HG03342 (cell line): Measurements from ENCODE around the gene PDZD4.
"Not testable (repeated sequence)": the region's sequence is repeated elsewhere in the genome, so short reads cannot be mapped to it uniquely, and the experiment has no call there.

ENCODE experiments used
- ATAC-seq: cut with Tn5 transposase; IDR thresholded peaks from one replicate; pipeline ENCODE4 v1.9.1; 2021; ENCODE audit warnings: mild to moderate bottlenecking, moderate library complexity; ENCODE audit not compliant: unreplicated experiment

The PDZD4 gene

DNA sequence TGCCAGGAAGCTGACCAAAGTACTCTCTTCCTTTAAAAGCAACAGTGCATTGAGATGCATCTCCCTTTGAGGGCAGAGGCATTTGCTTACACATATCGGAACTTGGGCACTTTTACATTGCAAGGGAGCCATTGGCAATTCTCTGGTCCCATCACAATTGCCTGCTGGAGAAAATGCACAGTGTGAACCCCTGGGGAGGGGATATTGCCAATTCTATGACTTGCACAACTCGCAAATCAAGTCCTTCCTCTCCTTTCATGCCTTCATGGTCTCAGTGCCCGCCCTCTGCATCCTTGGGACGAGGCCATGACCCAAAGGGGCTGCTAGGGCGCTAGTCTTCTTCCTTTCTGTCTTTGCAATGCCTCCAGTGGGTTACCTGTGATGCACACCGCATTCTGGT is 14.9 kb upstream of the PDZD4 start:
- no peak for ATAC-seq

DNA sequence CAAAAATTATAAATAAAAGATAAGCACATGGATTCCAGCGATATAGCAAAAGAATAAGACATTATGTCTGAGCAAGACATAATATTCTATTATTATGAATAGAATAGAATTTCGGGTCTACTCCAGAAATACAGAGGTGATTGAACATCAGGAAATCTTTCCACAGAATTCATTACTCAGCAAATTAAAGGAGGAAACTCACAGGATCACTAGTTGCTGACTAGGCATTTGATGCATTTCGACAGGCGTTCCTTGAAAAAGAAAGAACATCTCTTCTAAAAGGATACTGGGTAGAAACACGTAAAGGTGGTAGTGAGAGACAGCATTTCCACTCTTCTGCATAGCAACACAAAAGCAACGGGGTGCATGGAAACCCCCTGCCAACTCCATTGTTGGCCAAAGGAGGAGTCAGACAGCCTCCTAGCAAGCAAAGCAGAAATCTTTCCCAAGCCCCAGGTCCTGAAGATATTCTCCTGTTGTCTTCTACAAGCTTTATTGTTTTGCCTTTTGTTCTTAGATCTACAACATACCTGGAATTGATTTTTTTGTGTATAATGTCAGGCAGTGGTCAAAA is 14.3 kb upstream of the PDZD4 start:
- ATAC-seq = no peak

DNA sequence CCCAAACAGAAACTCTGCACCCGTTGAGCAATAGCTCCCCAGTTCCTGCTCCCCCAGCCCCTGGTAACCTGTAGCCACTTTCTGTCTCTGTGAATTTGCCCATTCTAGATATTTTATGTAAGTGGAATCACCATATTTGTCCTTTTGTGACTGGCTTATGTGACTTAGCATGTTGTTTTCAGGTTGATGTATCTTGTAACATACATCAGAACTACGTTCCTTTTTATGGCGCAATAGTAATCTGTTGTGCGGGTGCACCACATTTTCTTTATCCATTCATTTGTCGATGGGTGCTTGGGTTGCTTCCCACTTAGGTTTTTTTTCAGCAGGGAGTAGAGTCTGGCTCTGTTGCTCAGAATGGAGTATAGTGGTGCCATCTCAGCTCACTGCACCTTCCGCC is 6.6 kb upstream of the PDZD4 start:
- ATAC-seq = no peak

DNA sequence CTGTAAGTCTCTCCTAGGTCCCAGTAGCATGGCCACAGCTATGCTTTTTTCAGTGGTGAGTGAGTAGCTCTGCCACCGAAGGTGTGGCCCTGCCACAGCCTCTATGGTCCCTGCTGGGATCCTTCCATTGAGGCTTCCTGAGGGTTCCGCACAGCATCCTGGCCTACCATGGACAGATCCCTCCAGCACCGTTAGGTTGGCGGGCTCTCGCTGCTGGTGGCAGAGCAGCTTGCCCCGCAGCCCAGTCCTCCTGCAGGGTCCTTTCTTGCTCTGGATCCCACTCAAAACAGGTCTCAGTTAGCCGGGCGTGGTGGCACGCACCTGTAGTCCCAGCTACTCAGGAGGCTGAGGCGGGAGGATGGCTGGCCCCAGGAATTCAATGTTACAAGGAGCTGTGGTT is 2.4 kb upstream of the PDZD4 start:
- ATAC-seq = no peak

DNA sequence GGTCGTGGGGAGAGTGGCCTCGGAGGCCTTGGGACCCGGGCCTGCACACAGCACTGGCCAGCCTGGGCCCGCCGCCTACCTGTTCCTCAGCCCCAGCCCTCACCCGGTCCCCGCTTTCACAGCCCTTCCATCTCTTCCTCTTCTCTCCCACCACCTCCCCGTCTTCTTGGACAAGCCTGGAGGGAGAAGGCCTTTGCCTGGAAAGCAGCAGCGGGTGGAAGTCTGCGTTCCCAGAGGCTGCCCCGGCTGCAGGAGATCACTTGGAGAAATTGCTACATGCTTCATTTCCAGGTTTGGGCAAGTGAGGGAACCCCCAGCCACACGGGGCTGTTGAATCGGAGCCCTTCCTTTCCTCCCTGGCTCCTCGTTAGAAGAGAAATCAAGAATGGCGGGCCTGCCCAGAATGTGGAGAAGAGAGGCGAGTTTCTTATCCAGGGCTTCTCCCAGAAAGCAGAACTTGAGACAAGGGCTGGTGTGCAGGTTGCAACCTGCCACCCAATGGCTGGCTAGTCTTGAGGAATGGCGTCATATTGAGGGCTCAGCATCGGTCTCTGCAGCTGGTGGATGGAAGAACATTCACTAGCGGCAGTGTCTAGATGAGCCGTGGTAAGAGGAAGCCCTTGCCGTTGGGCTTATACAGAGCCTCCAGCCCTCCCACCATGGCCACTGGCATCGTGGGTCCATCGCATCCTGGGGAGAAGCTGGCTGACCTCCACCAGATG is 1.2 kb upstream of the PDZD4 start:
- no peak for ATAC-seq

DNA sequence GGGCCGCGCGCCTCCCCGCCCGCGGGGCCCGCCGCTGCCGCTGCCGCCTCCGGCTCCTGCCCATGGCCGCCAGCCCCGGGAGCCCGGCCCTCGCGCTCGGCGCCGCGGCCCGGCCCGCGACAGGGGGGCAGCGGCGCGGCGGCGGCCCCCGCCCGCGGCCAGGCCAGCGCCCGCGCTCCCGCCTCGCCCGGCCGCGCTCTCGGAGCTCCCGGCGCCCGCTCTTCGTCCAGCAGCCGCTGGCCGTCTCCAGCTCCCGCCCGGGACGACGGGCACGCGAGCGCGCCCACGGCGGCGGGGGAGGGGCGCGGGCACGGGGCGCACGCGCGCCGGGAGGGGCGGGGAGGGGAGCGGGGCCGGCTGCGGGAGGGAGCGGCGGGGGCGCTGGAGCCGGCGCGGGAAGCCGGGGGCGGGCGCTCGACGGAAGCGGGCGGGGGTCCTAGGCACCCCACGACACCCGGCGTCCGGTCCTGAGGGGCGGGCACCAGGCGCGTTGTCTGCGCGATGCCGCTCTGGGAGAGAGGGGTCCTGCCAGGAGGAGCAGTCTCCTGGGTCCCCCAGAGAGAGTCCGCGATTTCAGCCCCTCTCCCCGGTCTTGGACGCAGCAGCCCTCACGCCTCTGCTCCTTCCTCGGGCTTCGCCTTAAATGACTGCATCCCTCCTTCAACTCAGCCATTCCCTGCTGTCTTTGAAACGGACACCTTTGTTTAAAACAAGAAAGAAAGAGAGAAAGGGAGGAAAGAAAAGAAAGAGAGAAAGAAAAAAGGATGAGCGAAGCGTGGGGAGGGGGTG is 490 bp upstream of the PDZD4 start:
- no peak for ATAC-seq

DNA sequence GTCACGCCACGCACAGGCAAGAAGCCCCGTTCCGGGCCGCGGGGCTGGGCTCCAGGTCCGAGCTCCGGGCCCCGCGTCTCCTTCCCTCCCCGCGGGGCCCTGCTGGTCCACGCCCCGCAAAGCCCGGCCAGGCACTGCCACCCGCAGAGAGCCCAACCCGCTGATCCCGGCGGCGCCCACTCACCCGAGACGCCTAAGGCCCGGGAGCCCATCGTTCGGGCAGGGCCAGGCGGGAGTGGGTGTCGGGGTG is 870 bp downstream of the PDZD4 start:
- no peak for ATAC-seq

DNA sequence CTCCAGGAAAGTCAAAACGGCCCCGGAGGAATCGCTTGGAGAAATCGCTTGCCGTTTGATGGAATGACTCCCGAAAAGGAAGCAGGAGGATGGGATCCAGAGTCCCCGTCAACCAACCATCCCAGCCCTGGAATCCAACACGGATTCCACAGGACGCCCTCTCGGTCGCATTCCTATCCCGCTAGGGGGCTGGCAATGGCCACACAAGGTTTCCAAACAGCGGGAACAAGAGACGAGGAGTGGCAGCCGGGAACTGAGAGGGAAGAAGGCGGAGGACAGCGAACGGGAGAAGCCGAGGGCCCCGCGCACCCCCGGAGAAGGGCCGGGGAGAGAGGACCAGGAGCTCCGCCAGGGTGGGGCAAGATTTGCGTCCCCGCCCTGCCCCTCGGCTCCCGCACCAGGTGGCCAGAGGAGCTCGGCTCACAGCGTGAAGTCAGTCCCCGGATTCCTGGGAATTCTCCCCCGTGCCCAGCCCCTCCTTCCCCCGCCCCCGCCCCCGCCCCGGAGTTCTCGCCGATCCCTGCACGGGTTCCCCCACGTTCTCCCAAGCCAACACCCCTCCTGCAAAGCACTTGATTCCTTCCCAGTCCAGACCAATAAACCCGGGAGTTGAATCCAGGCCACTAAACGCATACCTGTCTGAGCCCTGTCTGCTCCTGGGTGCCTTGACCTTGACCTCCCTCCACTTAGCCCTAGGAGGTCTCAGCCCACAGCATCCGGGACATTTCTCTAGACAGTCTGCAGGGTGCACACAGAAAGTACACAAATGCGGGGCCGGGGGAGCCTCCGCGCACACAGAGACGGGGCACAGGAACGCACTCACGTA is 1.4 kb downstream of the PDZD4 start:
- ATAC-seq = no peak

DNA sequence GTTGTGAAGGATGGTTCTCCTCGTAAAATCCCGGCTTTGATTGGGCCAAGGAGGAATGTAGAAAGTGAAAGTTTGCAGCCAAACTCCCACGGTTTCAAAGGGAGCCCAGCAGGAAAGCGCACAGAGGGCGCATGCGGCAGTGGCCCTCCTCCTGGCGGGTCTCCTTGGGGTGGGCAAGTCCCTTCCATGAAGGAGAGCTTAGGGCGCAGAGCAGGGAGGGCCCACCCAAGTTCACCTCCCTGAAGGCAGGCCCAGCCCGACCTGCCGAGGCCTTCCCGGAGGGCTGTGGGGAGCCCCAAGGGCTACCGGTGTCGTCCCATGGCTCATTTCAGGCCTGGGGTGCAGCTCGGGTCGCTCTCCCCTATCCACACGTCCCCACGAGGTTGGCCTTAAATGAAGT is 2.0 kb downstream of the PDZD4 start:
- no peak for ATAC-seq

DNA sequence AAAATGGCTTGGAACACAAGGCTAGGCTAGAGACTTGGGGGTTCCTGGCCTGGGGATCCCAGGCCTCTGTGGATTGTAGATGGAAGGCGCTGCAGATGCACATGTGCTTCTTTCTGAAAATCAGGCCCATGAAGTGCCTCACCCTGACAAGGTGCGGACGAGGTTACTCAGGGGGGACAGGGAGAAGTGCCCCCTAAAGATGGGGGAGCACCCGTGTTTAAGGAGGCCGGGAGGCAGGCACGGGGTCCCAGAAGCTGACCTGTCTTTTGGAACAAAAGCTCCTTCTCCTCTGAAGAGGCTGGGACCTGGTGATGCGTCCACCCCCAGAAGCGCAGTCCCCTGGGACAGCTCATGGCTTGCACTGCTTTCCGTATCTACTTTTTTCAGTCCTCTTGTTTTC is 2.4 kb downstream of the PDZD4 start:
- no peak for ATAC-seq

DNA sequence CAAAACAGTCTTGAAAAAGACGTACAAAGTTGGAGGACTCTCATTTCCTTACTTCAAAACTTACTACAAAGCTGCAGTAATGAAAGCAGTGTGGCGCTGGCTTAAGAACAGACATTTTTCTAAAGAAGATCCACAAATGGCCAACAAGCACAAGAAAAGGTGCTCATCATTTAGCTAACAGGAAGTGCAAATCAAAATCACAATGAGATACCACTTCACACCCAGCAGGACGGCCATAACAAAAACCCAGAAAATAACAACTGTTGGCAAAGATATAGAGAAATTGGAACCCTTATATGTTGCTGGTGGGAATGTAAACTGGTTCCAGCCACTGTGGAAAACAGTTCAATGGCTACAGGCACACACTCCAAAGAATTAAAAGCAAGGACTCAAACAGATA is 3.3 kb downstream of the PDZD4 start:
- no peak for ATAC-seq

DNA sequence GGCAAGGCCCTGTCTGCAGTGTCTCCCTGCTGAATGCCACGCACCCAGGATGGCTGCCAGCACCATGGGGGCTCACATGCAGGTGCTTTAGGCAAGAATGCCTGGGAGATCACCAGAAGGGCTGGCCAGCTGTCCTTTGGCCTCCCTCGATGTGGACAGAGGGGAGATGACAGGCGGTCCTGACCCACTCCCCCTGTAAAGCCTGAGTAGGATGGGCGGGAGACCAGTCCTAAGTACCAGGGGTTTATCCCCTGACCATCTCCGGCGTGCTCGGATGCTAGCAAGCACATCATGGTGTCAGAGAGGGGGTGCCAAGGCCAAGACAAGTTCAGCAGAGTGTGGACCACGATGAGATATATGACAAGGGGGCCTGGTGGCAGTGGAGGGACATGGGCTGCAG is 5.3 kb downstream of the PDZD4 start:
- no peak for ATAC-seq

DNA sequence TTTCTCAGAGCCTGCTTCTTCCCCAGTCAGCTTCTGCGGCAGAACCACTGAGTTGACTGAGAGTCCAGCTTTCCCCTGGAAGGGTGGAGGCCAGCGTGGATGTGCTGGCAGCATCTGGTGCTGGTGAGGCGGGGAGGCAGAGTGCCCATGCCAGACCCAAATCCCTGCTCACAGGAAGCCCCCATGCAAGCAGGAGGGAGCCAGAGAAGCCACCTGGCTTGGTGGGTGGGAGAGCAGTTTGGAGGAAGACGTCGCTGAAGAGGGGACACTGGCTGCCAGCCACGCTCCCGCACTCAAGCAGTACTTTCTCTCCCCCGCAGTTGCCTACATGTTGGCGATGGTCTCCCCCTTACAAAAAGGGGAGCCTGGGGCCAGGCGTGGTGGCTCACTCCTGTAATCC is 6.0 kb downstream of the PDZD4 start:
- ATAC-seq = no peak

DNA sequence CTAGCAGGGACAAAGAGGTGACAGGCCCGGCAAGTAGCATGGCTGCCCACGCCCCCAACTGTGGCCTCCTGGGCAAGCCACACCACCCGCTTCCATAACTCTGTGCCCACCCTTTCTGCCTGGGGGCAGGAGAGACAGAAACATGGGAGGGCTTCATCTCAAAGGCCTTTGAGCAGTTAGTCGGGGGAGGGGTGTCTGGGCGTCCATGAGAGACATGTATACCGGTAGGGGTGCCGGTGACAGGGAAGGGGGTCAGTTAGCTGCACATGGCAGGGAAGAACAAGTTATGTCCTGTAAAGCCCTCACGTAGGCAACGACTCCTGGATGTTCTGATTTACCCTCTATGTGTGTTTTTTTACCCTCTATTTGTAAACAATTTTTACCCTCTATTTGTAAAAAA is 9.3 kb downstream of the PDZD4 start:
- ATAC-seq = no peak

DNA sequence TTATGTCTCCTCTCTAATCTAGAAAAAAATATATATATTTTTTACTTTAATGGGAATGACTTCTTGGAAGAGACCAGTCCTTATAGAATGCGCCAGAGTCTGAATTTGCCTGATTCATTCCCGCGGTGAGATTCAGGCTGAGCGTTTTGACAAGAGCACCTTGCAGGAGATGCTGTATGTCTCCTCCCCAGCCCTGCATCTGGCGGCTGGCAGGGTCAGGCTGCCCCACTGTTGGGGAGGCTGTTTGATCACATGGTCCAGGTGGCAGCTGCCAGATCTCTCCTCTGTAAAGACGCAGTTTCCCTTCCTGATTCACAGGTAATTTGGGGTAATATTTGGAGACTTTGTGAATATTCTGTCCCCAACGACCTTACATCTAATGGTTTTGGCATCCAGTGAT is 9.7 kb downstream of the PDZD4 start:
- no peak for ATAC-seq

DNA sequence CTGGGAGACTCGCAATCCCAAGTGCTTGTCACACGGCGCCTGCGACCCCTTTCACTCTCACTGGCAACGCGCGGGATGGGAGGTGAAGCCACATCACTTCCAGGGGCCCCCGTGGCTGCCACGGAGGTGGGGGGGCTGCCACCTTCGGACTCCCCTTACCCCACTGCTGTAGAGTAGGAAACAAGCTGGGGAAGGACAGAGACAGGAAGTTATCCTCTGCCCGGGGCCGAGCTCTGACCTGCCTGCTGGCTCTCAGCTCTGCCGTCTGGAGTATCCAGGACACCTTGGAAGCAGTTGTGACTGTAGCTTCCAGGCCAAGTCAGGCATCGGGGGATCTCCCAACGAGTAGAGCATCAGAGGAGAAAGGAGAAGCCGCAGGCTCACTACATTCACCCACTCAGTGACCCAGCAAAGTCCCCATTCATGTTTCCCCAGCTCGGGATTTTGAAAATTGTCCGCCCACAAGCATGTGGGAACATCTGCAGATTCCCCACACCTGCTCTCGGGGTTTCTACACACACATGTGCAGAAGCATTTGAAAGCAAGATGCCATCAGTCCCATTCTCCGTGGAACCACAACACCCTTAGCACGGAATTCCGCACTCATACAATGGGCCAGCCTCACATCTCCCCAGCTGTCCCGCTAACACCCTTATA is 10.8 kb downstream of the PDZD4 start:
- no peak for ATAC-seq

DNA sequence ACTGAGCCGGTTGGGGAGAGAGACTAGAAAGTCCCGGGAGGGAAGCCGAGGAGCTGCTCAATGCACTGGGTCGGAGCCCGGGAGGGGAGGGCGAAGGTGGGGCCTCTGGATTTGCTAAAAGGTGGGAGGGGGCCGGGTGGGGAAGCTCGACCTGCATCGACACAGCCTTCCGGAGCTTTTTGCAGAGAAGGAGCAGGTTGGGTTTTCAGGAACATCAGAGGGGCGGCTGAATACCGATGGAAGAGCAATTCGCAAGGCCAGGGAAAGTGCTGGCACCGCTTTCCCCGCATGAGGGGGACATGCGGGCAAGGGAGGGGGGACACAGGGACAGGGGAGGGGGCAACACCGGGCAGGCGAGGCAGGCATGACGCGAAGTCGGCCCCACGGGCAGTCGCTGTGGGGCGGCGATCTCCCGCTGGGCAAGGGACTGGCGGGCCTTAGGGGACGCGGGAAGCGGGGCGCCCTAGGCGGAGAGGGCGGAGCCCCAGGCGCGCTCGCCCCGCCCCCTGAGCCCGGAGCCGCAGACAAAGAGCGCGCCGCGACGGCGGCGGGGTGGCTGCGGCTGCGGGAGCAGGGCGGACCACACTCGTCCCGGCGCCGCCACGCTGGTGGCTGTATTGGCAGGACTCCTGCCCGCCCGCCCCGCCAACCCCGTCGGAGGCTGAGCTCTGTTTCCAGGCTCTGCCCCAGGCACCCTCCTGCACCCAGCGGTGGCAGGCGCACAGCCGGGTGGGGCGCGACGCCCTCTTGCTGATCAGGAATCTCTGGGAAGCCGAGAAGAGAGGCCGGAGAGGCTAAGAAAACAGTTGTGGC is 11.6 kb downstream of the PDZD4 start:
- no peak for ATAC-seq

DNA sequence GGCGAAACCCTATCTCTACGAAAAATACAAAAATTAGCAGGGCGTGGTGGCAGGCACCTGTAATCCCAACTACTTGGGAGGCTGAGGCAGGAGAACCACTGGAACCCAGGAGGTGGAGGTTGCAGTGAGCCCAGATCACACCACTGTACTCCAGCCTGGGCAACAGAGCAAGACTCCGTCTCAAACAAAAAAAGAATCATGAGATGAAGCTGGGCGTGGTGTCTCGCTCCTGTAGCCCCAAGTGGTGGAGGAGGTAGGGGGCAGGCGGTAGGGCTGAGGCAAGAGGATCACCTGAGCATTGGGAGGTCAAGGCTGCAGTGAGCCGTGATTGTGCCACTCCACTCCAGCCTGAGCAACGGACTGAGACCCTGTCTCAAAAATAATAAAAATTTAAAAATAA is 12.3 kb downstream of the PDZD4 start:
- not testable (repeated sequence) for ATAC-seq

DNA sequence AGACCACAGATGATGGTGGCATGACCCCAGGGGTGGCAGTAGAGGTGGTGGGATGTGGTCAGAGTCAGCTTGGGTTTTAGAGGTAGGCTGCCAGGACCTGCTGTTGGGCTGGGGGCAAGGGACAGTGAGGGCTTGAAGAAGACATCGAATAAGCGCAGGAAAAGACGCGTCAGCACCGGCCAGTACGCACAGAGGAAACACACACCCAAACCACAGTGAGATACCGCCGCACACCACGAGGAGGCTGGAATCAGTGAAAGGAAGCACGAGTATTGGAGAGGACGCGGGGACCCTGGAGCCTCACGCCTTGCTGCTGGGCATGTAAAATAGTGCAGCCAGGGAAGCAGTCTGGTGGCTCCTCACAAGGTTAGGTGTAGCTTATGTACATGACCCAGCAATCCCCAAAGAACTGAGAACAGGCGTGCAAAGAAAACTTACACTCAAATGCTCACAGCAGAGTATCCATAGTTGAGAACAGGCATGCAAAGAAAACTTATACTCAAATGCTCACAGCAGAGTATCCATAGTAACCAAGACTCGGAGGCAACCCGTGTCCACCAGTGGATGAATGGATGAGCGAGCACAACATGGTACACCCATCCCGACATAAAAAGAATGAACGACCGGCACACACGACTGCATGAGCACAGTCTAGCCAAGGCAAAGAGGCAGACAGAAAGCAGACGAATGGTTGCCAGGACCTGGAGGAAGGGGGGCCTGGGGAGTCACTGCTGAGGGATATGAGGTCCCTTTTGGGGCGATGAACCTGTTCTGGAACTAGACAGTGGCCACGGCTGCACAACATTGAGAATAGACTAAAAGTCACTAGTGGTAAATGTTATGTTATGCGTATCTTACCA is 13.3 kb downstream of the PDZD4 start:
- no peak for ATAC-seq
